Airway epithelial cell (primary cell): ENCODE results near the gene LRRC74A. TPM values are rescaled to one million over a fixed set of nuclear protein-coding genes. Genes with fewer than 3 reads are reported as not detected.

Source experiments
- total RNA-seq: library from RNA; depleted of rRNA; stranded (reverse); fragments of >200 nt; gene quantifications from 2 replicates; pipeline ENCODE4 v1.2.3, GENCODE V29; 2015

The LRRC74A gene
- not detected in 2 replicates for total RNA-seq

DNA sequence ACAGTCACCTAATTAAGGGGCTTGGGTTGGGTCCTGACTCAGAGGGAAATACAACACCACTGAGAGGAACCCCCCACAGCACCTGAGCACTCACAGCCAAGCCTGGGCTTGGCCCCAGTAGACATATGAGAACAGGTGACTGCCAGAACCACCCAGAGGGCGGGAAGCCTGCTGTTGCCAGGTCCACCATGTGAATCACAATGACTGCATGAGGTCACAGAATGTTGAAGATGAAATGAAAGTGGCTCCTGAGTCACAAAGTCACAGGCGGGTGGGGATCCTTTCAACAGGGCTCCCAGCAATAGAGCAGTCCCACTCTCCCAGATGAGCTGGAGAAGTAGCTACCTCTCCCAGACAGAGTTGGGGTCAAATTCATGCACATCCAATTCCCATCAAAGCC is at the start of gene LRRC74A:
Gene LRRC74A (plus strand): TSS at position 287 of the 400 bp plus-strand sequence. CDS start 290 bp downstream, outside the sequence.

DNA sequence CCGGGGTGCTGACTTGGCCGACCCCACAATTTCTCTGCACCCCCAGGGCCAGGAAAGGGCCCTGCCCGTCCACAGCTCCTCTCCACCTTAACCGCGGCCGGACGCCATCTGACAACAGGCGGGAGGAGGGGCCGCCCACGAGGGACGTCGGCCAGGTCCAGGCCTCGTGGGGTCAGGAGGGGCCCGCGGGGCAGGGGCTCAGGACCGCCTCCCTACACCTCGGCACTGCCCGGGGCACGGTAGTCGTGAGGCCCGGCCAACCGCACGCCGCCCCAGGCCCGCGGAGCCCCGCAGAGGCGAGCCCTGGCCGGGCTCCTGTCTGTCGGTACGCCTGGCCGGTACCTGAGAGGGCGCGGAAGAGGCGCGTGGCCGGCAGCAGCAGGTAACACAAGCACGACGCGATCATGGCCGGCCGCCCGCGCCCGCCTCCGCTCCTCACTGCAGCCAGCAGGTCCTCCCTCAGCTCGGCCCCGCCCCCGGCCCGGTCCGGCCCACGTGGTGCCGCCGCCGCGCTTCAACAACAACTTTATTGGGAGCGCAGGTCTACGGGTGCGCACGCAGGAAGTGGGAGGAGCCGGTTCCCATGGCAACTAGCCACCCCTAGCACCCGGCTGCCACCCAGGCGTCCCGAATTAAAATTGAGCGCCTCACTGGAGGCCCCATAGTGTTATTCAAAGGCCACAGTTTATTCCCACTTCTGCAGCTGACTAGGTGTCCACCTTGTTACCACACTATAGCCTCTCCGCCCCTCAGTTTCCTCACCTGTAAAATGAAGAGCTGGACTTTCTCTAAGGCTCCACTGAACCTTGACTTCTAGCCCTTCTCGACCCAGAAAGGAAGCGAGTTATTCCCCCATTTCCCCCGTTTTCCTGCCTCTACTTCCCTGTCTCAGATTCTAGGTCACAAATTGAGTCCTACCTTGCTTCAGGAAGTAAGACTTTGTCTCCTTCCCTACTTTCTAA is 13.5 kb upstream of the LRRC74A start, which contains the start of gene ANGEL1:
Gene ANGEL1 (minus strand): TSS at position 461 of the 962 bp plus-strand sequence. CDS start 55 bp downstream, at position 406.

Other genes with a start within 250 kb of the LRRC74A start
- gene VASH1, start 64.9 kb upstream of the LRRC74A start, total RNA-seq, result 0.21 and 1.3 TPM in 2 replicates
- 6.8 and 13.2 TPM in 2 replicates for gene ANGEL1, start 13.5 kb upstream of the LRRC74A start, total RNA-seq
- gene IRF2BPL, start 202.3 kb downstream of the LRRC74A start, total RNA-seq, result 29.6 and 37.4 TPM in 2 replicates